ENCODE data around the gene MYB.
"Not testable (repeated sequence)": the region's sequence is repeated elsewhere in the genome, so short reads cannot be mapped to it uniquely, and the experiment has no call there.

Gene MYB

DNA sequence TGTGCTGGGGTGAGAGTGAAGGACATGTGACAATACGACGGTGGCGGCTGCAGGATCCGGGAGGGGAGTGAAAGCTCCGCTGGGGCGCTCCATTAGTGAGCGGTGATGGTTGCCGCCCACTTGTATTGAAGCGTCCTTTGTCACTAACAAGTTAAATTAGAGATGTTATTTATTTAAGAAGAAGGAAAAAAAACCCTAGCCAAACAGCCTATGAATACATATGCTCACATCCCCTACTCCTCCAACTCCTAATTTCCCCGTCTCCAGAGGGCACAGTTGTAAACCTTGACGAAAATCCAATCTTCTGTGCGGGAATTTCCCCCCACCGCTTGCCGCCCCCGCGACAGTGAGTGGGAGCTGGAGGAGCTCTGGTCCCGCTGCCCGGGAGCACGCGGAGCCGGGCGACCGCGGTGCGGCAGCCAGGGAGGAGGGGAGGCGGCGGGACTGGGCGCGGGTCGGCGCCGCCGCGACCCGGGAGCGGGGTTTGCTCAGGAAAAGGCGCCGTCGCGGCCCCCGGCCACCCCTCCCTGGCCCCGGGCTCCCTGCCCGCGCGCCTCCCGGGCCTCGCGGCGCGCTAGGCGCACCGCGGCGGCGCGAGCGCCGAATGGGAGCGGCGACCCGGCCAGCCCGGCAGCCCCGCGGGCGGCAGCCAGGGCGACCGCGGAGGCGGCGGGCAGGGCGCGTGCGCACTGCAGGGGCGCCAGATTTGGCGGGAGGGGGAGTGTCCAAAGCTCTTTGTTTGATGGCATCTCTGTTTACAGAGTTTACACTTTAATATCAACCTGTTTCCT is at the start of gene MYB:
Gene MYB (plus strand): TSS at position 767 of the 791 bp plus-strand sequence. CDS start 206 bp downstream, outside the sequence.
- DNase-seq (ENCODE audit: insufficient read length, low spot score), result peak; percentile 85
- FAIRE-seq, result peak; percentile 44

DNA sequence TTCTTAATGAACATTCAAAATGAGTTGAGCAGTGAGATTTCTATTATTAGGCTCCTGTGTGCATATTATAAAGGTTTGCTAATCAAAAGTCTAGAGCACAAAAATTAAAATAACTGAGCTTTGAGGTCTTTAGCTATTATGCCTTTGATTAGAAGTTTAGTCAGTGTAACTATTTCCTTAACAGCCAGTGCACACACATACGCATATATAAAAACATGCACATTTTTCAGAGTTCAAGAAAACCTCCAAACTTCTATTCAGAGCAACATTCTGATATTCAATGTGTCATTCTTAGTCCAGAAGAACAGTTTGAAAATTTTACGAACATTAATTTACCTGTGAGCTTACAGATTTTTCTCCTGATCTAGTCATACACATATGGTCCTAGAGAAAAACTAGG is 48.3 kb upstream of the MYB start:
- FAIRE-seq (no peak), DNase-seq (ENCODE audit: insufficient read length, low spot score) (no peak)

DNA sequence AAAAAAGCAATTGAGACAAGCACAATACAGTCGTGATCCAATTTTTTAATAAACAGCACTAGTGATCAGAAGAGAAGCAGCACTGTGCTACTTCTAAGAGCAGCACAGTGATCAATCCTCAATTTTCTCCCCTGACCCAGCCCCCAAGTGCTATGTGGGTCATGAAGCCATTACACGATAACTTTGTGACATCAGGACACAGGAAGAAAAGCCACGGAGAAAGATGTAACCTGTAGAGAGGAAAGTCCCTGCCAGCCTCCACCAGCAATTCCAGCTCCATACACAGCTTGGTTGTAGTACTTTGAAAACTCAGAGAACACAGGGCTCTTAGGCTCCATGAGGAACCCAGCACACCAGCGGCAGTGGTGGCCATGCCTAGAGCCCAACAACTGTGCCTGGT is 45.3 kb upstream of the MYB start:
- no peak for FAIRE-seq
- DNase-seq (ENCODE audit: insufficient read length, low spot score), result no peak

DNA sequence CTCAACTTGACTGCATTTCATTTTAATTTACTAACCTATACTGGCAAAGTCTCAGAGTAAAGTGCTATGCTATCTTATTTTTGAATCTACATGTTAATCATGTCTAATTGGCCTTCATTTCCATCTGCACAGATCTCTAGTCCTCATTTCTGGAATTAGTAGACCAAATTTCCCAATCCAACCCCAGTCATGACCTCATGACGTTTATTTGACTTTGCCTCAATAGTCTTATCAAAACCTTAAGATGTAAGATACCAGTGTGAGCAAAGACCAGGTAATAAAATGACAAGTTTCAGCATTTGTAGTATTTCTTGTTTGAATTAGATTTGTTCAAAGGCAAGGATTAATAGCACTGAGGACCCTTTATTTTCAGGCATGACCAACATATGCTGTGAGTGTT is 43.3 kb upstream of the MYB start:
- no peak for DNase-seq (ENCODE audit: insufficient read length, low spot score)
- FAIRE-seq, result no peak

DNA sequence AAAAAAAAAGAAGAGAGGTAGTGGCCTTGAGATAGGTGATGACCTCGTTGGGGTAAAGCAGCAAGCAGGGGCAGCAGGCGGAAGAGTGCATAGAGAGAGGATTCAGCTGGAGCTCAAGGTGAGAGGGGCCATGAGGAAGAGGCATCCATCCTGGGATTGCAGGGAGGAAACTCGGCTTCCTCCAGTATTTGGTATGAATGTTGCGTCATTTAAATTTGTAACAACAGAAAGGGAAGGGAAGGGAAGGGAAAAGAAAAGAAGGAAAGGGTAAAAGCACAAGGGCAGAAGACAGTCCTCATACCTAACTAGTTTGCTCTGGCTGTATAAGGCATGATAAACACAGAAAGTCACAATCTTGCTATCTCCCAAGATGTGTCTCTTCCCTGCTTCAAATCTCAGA is 39.9 kb upstream of the MYB start:
- DNase-seq (ENCODE audit: insufficient read length, low spot score) (no peak), FAIRE-seq (no peak)

DNA sequence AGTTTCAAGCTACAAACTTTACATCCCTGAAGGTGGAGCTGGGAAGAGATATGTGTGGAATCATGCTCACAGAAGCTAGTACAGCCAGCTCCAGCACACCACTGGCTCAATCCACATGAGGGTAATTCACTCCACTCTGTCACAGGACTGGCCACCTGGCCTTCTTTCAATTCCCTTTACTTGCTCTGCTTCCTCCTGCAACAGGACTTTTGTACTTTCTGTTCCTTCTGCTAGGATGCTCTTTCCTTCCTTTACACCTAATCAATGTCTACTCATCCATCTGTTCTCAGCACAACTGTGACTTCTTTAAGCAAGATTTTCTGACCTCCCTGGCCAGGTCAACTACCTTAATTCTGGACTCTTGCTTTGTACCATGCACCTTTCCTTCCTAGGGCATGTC is 39.4 kb upstream of the MYB start:
- FAIRE-seq (no peak), DNase-seq (ENCODE audit: insufficient read length, low spot score) (no peak)

DNA sequence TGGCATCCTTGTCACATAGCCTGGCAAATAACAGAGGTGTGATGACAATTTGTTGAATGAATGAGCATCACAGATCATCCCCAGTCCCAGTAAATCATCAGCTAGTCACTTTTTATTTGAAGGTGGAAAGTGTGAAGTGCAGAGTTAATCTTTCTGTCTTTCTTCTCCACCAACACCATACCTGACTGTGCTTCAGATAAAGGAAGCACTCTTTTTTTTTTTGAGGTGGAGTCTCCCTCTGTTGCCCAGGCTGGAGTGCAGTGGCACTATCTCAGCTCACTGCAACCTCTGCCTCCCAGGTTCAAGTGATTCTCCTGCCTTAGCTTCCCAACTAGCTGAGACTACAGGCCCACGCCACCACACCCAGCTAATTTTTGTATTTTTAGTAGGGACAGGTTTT is 38.9 kb upstream of the MYB start:
- FAIRE-seq; DNase-seq (ENCODE audit: insufficient read length, low spot score): not testable (repeated sequence)

DNA sequence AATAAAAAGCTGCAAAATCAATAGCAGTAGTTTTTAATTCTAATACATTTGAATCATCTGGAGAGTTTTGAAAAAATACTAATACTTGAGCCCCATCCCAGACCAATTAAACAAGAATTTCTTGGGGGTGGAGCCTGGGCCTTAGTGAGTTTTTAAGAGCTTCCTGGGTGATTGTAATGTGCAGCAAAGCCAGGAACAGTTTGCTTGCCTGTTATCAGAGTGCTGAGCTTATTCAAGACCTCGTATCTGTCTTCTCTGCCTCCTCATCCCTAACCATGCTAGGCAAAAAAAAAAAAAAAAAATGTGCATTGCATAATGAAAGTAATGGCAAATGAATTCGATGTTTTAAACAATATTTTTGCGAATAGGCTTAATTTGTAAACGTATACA is 36.4 kb upstream of the MYB start:
- FAIRE-seq (no peak), DNase-seq (ENCODE audit: insufficient read length, low spot score) (no peak)

DNA sequence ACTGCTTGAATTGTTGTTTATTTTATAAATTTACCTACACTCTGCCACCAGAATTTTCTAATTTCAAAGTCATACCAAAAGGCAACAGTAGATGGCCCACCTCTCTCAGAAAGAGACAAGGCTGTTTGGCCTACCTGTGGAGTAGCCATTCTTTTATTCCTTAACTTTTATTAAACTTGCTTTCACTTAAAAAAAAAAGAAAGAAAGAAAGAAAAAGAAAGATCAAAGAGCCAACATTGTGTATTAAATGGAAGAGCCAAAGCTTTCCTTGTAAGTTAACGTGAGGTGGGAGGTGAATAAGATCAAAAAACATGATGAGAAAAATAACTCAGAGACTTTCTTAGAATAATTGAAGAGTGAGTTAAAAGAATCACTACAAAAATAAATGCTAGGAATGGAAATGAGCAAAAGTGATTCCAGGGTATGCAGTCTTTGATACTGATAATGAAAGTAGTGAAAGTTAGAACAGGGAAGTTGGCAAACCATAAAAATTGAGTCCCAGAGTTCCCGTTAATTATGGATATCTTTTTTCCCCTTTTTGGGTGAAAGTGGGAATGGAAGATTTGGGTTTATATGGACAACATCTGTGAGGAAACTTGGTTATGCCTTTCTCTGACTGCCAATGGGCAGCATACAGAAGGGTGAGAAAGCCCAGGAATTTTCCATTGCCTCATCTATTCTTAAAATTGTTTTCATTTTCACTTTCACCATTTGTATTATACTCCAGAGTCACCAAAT is 35.9 kb upstream of the MYB start:
- FAIRE-seq, result no peak
- DNase-seq (ENCODE audit: insufficient read length, low spot score), result peak; percentile 26

DNA sequence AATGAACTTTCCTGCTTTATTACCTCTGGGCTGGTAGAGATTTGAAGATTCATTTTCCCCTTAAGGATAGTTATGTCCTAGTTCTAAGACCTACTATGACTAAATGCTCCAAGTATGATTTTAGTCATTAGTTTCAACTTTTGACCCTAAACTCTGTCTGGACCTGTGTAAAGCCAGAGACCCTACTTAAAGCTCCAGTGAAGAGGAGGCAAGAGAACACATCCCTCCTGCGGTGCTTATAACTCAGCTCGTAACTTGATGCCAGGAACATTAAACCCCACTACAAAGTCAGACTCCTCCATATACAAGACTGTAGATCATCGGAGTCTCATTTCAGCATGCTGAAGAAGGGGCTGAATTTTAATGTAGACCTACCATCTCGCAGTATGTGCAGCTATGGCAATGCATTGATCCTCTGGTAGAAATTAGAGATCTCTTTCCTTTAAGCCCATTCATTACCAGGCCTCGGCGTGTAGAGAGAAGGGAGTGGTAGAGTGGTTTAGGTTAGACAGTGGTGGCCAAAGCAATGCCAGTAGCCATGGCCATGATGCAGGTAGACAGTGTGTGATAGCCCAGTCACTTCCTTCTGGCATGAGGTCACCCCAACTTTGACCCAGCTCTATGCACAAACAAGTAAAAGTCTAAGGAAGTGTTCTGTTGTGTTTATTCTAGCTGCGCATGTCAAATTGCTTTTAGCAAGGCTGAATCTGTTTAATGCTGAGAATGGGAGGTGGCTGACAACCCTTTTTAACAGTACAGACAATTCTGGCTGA is 34.8 kb upstream of the MYB start:
- no peak for FAIRE-seq
- peak; percentile 24 for DNase-seq (ENCODE audit: insufficient read length, low spot score)

DNA sequence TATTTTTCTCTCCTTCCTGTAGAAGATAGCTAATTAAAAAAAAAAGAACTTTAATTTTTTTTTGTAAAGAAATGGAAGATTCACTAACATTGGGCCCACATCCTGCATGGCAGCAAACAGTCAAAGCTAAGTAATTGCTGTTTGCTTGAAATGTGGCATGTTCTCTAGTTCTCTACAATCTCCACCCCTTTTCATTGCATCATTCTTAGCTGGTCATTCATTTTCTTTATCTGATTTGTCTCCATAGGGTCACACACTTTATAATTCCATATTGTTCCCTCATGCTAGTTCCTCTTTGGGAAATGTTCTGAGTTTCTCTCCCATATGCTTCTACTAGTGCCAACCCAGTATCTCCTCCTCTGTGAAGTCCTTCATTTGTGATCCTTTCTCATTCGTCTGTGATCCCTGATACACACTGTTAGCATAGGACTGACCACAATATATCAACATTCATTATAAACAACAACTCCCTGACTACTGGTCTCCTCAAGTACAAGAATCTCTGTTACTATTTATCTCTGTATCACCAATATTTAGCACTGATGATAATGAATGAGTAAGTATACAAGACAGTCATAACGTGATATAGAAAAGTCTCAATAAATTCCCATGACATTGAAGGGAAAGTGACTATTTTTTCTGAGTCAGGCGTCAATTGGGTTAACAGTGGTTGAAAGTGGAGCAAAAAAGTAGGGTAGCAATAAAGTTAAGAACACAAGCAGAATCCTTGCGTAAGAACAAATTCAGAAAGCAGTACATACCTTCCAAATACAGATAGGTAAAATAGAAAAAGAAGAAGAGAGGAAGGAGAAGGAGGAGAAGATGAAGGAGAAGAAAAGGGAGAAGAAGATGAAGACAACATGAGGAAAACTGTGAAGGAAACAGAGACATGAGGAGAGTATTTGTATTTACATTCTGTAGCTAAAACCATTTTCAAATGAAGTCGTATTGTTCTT is 33.2 kb upstream of the MYB start:
- FAIRE-seq (no peak), DNase-seq (ENCODE audit: insufficient read length, low spot score) (no peak)

DNA sequence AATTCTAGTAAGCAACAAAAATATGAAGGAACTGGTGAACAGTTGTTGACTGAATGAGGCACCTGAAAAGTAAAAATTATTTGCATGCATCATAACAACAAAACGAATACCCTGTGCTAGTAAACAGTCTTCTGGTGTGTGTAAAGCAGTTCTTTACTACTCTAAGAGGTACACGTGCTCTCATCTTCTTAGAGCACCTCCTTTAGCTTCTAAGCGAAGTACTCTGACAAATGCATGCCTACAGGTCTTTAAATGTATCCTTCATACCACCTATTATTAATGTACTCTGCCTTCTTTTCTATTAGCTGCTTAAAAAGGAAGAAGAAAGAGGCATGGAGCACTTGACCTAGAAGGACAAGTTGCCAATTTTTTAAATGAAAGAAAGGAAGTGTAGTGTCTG is 32.2 kb upstream of the MYB start:
- FAIRE-seq, result no peak
- DNase-seq (ENCODE audit: insufficient read length, low spot score), result no peak

DNA sequence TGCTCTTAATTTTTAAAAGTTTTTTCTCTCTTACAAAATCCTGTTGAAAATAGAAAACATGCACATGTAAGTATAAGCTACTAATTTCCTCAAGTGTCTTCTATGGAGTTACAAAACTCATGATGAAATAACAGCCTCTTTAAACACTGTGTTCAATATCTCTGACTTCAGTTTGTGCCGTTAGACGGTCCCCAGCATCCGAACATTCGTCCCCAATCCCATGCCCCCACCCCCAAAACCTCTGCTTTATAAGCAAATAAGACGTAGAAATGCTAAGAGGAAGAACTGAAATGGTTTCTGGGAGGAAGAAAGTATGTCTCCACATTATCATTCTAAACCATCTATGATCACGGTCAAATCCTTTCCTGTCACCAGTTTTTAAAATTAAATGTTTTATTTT is 31.7 kb upstream of the MYB start:
- no peak for FAIRE-seq
- DNase-seq (ENCODE audit: insufficient read length, low spot score), result no peak

DNA sequence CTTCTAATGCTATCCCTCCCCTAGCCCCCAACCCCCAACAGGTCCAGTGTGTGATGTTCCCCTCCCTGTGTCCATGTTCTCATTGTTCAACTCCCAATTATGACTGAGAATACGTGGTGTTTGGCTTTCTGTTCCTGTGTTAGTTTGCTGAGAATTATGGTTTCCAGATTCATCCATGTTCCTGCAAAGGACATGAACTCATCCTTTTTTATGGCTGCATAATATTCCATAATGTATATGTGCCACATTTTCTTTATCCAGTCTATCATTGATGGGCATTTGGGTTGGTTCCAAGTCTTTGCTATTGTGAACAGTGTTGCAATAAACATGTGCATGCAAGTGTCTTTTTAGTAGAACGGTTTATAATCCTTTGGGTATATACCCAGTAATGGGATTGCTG is 30.6 kb upstream of the MYB start:
- DNase-seq (ENCODE audit: insufficient read length, low spot score); FAIRE-seq: not testable (repeated sequence)

DNA sequence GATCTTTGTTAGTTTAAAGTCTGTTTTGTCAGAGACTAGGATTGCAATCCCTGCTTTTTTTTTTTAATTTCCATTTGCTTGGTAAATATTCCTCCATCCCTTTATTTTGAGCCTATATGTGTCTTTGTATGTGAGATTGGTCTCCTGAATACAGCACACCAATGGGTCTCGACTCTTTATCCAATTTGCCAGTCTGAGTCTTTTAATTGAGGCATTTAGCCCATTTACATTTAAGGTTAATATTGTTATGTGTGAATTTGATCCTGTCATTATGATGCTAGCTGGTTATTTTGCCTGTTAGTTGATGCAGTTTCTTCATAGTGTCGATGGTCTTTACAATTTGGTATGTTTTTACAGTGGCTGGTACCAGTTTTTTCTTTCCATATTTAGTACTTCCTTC is 27.0 kb upstream of the MYB start:
- DNase-seq (ENCODE audit: insufficient read length, low spot score); FAIRE-seq: not testable (repeated sequence)

DNA sequence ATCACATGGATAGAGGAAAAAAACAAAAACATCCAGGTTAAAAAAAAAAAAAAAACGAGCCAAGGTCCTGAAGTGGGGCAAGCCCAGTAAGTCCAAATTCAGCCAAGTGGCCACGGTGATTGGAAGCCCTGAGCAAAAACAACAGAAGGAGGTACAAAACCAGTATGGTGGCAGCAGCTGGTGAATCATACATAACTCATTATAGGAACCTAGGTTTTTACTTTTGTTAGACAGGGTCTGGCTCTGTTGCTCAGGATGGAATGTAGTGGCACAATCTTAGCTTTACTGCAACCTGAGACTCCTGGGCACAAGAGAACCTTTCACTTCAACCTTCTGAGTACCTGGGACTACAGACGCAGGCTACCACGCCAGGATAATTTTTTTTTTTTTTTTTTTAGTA is 22.7 kb upstream of the MYB start:
- no peak for FAIRE-seq
- no peak for DNase-seq (ENCODE audit: insufficient read length, low spot score)

DNA sequence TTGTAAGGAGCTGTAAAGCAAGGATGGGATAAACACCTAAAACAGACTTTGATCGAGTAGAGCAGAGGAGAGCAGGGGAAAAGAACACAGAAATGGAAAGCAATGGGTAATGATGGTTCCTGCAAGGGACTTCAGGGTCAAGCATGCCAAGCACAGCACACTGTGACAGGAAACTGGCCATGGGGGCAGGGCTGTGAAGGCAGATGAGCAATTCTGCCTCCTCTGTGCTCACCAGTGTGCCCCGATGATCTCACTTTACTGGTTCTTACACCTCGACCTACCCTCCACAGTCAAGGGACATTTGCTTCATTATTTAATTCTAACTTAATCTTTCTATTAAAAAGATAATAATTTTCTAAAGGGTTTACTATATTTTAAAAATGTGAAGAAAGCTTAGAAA is 21.6 kb upstream of the MYB start:
- FAIRE-seq (no peak), DNase-seq (ENCODE audit: insufficient read length, low spot score) (no peak)

DNA sequence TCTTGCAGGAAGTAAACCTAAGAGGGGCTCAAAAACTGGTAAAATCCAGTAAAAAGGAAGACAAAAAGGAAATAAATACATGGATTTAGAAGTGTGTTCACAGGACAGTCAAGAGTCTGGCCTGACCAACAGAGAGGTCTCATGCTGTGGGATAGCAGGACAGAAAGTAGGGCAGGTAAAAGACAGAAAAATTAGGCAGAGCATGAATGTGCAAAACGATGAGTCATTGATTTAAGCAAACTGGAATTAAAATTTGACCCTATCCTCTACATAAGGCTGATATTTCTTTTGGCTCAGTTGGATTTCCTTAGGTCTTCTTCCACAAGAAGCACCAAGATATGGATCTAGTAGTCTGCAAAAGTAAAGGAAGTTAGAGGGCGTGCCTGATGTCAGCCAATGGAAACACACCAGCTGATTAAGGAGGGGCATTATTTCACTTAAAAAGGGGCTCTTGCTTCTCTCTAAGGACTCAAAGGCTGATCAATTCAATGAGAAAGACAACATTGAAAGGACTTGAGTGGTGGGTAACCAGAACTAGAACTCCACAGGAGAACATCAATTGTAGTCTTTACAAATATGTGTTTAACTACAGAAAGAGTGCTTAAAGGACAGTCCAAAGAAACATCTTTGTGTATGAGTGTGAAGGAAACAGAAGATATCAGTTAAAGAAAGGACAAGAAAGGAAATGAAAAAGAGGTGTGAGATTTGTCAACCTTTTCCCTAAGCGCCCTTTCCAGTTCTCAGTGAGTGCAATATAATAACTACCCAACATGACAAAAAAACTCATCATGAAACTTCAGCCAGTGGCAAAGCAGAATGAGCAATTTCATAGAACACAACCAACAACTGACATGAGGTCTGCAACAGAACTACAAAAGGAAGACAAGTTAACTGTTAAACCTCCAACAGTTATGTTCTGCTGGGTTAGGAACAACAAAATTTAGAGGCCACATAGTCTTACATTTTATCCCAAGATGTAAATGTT is 19.4 kb upstream of the MYB start:
- DNase-seq (ENCODE audit: insufficient read length, low spot score) (no peak), FAIRE-seq (no peak)
